D341Med (cell line): ENCODE results near the gene RRAGD.
"Not testable (repeated sequence)": the region's sequence is repeated elsewhere in the genome, so short reads cannot be mapped to it uniquely, and the experiment has no call there.

Source experiments
- DNase-seq: peaks from one replicate; pipeline ENCODE4 v3.0.0; 2012; ENCODE audit warnings: low spot score

Gene RRAGD

DNA sequence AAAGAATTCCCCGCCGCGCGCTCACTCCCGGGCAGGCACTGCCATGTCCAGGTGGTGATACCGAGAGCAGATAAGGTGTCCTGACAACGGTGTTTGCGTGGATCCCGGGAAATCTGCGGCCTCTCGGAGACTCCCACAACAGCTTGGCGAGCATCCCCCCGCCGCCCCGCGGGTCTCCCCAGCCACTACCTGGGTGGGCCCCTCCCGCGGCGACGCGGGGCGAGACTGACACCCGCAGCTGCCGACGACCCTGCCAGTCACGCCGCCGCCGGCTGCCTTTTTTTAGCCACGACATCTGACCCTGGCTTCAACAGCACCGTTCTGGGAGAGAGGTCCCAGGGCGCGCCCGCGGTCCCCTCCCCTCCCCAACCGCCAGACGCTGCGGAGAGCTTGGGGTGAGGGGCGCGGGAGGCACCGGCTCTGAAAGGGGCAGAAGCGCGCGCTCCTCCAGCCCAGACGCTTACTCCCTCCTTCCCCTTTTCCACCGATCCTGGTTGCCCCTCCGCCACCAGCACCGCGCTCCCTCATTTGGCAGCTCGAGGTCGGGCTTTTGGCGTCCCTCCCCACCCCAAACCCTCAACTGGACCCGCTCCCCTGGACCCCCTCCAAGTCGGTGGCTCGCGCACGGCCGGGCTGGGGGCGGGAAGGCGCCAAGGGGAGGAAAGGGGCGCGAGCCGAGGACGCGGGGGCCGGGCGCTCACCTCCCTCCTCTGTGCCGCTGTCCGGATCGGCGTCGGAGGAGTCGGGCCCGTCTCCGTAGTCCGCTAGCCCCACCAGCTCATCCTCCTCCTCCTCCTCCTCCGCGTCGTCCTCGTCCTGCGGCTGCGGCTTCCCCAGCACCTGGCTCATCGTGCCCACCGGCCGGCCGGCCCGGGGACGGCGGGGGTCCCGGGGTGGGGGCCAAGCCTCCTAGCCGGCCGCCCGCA lies 665 bp downstream of the RRAGD start:
- peak; percentile 77 for DNase-seq

DNA sequence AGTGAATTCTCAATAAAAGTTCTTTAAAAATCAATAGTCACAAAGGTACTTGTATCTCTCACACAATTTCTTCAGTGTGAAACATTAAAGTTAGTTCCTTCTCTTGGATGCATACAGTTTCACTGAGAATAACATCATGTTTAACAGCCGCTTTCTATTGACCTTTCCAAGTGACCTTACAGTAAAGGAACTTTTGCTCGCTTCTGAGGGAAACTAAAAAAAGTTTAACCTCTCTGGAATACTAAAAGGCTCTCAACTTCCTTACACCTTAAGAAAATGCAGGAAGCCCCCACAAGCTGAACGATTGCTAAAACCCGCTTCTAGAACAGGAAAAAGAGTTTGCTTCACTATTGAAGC lies 1.3 kb downstream of the RRAGD start:
- no peak for DNase-seq

DNA sequence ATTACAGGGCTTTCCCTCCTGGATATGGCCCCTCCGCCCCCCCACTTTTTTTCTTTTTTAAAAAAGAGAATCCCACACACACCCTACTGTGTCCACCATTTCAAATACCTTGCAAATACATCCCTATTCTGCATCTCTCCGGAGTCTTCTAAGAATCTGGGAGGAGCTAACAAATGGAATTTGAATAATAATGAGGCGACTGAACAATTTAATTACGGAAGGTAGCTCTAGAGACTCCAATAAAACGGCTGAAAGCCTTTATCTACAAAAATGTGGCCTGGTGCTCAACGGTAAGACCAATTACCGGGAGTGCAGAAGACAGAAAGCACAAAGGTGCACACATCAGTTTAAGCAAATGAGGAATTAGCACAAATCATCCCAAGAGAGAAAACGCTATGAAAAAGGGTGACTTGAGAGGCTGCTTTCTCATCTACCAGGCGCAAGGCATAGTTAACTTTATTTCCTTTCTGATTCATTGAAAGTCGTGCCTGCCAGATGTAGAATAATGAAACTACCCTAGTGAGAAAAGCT lies 1.8 kb downstream of the RRAGD start:
- DNase-seq, result no peak

DNA sequence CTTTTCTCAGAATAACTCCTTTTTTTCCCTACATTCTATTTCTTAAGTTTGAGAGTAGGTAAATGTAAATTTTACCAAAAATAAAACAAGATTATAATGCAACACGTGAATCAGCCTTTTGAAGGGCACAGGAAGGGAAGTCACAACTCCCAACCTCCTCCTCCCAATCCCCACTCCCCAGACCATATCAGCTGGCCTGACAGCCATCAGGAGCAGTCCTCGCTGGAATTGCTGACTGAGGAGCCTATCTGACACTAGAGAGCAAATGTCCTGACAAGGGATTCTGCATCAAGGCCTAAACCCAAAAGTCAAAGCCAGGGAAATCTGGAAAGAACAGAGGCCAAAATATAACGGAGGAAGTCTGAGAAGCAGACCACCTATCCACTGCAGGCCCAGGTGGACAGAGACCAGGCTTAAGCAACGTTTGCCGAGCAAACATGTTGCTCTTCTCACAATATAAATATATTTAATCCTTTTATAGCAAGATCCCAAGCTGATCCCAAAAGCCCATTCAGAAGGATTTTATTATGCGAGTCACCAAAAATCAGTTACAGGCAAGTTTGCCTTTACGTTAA lies 2.5 kb downstream of the RRAGD start:
- DNase-seq, result no peak

DNA sequence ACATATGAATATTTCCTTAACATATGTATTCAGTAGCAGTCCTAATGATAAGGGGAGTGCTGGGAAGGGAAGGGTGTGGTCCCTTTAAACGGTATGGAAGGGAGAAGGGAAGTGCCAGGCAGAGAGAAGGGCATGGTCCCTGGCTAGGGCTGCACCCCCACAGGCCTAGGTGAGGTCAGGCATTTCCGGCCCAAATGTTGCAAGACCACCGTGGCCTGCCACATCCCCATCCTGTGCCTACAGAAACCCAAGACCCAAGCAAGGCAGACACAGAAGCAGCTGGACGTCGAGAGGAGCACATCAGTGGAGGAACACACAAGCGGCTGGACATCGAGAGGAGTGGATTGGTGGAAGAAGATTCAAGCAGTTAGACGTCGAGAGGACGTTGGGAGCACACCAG lies 5.9 kb downstream of the RRAGD start:
- no peak for DNase-seq

DNA sequence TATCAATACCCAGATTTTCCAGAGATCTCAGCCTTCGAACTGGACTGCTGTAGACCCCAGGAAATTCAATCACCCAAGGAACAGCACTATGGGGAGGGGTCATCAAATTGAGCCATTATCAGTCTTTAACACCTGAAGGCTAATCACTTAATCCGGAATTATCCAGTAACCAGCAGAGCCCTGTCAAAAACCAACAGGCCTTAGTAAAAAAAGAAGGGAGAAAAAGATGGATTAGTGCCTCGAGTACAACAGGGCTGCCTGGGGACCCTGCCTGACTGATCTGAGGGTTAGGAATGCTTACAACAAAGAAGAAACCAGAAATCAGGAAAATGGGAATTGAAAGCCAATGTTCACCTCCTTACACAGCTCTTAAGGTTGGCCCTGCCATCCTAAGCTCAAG lies 7.6 kb downstream of the RRAGD start:
- DNase-seq, result peak; percentile 50

DNA sequence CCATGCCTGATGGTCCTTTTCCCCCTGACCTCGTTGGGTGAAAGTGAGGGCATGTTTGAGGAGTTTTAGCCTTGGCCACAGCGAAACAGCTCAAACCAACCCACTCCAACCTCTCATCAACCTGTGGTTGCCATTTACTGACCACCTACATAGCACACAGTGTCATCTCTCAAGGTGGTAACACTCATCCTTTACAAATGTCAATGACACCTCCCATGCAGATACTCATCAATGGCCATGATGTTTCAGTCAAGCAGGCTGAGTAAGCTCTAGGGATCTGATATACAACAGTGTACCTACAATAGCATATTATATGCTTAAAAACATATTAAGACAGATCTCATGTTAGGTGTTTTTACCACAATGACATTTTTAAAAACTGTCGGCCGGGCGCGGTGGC lies 9.3 kb downstream of the RRAGD start:
- DNase-seq, result no peak

DNA sequence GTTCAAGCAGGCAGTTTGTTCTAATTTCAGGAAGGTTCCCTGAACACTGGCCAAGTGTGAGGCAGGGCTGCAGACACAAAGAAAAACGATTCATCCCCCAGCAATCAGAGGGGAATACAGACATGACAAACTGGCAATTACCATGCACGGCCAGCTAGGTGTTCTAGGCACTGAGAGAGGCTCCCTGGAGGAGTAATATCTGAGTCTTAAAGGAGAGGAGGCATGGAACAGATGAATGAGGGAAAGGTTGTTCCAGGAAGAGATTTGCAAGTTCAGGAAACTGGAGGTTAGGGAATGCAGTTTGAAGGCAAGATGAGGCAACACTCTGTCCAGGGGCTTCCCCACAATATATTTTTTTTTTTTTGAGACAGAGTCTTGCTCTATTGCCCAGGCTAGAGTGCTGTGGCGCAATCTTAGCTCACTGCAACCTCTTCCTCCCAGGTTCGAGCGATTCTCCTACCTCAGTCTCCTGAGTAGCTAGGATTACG lies 11.1 kb downstream of the RRAGD start:
- no peak for DNase-seq

DNA sequence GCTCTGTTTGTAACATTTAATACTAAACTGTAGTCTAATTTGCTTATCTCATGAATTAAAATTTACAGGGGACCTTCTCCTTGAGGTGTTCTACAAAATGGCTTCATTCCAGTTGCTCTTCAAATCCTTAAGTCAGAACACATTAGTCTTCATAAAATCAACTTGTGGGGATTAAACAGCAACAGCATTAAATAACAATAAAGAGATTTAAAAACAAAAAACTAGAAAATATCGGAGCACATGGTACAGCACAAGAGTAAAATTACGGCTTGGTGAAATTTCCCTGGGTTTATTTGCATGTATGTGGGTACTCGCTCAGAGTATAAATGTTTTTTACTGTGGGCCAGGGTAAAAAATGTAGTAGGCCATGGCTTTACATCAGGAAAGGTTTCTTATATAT lies 12.0 kb downstream of the RRAGD start:
- DNase-seq, result no peak

DNA sequence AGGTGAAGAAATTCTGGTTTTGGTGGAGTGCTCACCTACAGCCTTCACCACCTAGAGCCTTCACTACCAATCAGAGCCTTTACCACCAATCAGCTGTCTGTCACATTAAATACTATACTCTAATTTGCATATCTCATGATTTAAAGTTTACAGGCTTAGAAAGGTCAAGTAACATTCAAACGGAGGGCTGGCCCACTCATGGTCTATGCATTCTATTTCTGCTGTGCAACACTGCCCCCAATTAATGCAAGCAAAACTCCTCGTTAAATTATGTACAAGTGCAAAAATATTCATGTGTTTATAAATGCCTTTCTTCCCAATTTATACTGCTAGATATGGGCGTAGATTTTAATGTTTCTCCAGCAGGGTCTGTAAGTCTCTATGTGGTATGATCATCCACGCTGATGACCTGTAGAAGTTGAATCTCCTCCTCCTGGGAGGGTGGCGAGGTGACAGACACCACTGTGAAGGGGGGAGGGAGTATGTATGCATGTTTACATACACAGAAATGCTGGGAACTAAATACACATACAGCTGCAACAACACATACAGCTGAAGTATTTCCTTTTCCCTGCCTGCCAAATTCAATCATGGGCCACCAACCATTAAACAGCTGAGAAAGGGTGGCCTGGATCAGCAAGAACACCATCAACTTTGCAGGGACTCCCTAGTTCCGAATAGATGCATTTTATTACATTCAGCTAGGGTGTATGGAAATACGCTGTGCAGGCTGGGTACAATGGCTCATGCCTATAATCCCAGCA lies 13.1 kb downstream of the RRAGD start:
- no peak for DNase-seq

DNA sequence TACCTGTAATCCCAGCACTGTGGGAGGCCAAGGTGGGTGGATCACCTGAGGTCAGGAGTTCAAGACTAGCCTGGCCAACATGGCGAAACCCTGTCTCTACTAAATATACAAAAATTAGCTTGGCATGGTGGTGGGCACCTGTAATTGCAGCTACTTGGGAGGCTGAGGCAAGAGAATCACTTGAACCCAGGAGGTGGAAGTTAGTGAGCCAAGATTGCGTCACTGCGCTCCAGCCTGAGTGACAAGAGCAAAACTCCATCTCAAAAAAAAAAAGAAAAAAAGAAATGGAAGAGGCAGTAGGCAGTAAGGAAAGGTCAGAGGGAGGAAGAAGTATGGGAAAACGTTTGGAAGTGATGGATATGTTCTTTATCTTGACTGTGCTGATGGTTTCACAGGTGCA lies 14.2 kb downstream of the RRAGD start:
- DNase-seq, result not testable (repeated sequence)

DNA sequence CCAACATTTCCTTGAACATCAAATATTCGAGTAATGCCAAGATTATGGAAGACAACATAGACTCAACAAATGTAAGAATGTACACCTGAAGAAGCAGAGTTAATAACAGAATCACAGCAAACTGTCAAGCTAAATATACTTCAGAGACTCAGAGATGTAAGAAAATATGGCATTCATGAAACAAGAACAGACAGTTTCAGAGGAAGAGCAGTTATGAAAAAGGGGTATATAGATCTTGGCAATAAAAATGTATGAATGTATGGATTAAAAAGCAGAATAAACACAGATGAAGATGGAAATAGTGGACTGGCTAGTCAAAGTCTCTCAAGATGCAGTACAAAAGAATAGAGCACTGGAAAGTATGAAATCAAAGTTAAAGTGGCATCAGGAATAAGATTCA lies 18.4 kb downstream of the RRAGD start:
- no peak for DNase-seq

DNA sequence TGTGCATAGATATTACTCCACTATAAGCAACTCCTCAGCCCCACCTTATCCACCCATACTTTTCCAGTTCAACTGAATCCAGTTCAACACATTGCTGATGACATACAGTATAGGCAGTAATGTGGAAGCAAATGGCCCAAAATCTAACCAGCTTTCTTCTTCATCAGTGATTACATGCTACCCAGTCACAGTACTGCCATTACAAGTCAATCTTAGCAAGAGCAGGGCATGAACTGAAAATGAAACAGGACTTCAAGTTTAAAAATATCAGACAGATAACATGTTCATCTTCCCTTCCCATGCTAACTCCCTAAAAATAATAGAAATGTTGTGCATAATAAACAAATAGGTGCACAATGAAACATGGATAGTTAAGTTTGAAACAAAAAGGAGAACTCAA lies 19.2 kb downstream of the RRAGD start:
- no peak for DNase-seq

DNA sequence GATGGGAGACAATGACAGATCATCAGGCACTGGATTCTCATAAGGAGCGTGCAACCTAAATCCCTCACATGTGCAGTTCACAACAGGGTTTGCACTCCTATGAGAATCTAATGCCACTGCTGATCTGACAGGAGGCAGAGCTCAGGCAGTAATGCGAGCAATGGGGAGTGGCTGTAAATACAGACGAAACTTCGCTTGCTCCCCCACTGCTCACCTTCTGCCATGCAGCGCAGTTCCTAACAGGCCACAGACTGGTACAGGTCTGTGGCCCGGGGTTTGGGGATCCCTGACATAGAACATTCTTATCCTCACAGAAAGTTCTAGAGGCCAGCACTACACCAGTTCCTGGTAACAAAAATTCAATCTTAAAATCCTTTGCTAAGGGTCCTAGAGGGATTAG lies 23.2 kb downstream of the RRAGD start:
- DNase-seq, result no peak

DNA sequence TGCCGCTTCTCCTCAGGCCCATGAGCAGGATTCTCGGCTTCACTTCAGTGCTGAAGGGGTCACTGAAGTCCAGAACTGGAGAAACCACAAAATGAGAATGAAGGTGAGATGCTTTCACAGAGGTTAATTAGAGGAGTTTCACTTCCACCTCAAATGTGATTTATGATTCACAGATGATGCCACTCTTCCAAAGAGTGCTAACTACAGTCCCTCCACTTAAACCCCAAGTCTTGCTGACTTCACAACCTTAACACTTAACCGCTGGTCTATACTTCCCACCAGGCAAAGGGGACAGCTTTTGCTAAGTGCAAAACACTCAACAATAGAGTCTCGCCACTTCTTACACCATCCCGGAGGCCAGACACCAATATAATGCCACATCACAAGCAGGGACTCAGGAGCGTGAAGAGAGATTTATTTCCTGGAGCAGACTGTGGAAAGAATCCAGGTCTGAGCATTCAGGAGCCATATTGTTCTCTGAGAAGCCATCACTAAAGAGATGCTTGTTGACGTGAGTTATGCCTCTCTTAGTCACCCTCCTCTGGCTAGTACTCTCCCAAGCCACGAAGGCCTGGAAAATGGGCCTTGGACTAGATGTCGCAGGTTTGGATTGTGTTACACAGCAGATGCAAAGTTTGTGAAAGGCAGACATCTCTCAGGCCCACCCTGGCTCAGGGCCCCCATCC lies 24.4 kb downstream of the RRAGD start:
- DNase-seq, result no peak

DNA sequence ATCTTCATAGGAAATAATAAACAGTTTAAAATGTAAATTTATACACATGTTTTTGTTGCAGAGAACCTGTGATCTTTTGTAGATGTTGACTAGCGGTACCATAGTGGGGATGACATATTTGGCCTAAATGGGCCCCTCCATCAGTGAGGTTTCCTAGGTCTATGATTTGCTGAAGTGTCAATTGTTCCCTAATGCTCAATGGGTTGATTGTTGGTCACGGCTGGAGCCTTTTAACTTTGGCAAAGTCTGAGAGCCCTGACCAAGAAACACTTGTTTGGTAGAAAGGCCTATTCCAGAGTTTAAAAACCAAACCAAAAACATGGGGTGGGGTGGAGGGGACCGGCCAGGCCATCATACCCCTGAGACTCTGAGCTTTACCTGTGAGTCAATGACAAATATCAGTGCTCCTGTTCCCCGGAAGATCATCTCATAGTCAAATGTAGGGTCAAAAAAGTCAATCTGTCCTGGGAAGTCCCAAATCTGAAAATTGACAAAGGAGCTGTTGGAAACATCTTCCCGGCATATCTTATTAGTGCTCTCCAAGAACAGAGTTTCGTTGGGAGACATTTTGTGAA lies 25.1 kb downstream of the RRAGD start:
- DNase-seq, result no peak

DNA sequence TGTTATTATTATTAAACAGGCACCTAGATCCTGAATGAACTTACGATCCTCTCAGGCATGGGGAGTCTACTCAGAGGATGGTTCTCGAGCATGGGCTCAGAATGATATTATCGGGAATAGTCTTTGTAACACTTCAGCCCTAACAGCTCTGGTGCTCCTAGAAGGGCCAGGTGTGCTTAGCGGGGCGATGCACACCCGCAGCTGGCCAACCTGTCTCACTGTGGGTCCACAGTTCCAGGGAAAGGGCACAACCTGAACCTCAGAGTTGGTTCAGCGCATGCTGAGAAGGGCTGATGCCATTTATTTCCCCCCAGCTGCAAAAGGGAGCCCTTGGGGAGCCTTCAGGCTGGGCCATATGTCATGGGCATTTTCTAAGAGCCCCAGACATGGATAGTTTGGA lies 26.2 kb downstream of the RRAGD start:
- peak; percentile 33 for DNase-seq

DNA sequence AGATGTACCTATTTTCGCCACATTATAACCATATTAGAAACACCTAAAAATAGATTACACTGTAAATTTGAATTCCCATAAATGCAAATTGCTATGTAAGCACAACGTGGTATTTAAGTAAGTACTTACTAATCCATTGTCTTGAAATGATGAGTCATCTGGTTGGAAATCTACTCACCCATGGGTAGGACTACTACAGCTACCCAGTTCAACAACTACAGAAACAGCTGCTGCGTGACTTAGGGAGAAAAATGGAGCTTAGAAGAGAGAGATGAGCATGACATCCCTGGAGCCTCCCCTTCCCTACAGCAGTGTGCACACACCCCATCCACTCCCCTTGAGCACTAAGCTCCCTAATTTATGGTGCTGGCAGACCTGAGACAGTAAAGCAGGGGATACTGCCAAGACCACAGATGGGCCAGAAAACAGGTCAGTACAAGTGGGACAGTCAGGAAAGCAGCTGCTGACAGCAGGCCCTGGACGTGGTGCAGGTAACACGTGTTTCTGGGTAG lies 26.9 kb downstream of the RRAGD start:
- peak; percentile 66 for DNase-seq

DNA sequence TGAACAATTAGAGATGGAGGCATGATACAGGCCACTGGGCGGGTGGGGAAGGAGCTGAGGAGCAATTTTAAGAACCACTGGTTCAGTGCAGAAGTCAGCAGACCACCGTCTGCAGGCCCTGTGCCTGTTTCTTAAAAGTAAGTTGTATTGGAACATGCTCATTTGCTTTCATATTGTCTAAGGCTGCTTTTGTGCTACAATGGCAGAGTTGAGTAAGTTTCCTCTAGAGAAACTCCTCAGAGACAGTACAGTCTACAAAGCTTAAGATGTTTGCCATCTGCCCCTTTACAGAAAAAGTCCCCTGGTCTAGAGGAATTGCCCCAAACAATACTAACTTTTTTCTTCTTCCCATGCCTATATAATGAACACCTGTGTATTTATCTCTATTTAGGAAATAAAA lies 31.0 kb downstream of the RRAGD start:
- DNase-seq, result no peak

DNA sequence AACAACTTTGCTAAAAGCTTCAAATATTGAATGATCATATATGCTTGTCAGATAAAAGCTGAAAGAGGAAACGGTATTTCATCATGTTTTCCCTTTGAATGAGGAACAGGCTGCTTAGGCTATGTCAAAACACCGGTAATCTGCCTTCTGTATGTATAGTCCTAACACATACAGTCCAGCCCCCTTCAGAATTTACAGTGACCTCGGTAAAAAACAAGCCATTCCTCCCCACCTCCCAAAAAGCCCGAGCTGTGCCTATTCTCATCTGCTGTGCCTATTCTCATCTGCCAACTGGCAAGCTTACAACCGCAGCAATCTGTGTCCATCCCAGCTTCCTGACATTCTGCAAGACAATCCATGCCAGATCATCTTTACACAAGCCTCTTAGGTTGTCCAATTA lies 32.8 kb downstream of the RRAGD start:
- DNase-seq, result no peak

DNA sequence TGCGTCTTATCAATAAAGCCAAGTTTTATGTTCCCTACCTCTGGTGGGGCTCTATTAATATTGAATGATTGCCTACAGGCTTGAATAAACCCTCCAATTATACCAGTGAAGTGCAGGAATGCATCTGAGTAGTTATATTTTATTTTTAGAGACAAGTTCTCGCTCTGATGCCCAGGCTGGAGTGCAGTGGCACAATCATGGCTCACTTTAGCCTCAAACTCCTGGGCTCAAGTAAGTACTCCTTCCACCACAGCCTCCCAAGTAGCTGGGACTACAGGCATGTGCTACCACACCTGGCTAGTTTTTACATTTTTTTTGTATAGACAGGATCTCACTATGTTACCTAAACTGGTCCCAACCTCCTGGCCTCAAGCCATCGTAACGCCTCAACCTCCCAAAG lies 33.4 kb downstream of the RRAGD start:
- no peak for DNase-seq
